Kidney epithelial cell (primary cell): Measurements from ENCODE around the gene WHRN. TPM values are rescaled to one million over a fixed set of nuclear protein-coding genes. Genes with fewer than 3 reads are reported as not detected.

Experiments used
- DNase-seq: peaks from one replicate; pipeline ENCODE4 v3.0.0-alpha.2; 2010; ENCODE audit warnings: low read depth
- H3K27me3 ChIP-seq: 2 replicates; pipeline ENCODE4 v1.6.0; 2011; ENCODE audit warnings: low read length; ENCODE audit not compliant: control insufficient read depth, insufficient read depth
- H3K36me3 ChIP-seq: 2 replicates; pipeline ENCODE4 v1.5.1; 2011; ENCODE audit warnings: low read length; ENCODE audit not compliant: control insufficient read depth, insufficient read depth
- H3K4me3 ChIP-seq: 2 replicates; pipeline ENCODE4 v1.5.1; 2011; ENCODE audit warnings: low read depth, mild to moderate bottlenecking, control low read depth, low read length
- CTCF ChIP-seq: IDR thresholded peaks from 2 replicates; pipeline ENCODE4 v1.5.1; 2011; ENCODE audit warnings: mild to moderate bottlenecking, moderate library complexity, low read length, control low read depth, inconsistent platforms; ENCODE audit not compliant: insufficient read depth, poor library complexity, severe bottlenecking
- total RNA-seq: library from RNA; depleted of rRNA; stranded (reverse); fragments of >200 nt; gene quantifications from 2 replicates; pipeline ENCODE4 v1.2.3, GENCODE V29; 2015

WHRN gene
- total RNA-seq, 1 donor from 2014 or later = 9.2 TPM

GRCh38 chr9:114487607-114488300, 17.5 kb downstream of the WHRN start:
- TF ChIP-seq CTCF = peak; percentile 88
- Histone ChIP-seq H3K27me3 (no peaks in the 10 kb centered on the region), H3K4me3 (no peak overlapping the region), H3K36me3 (no peaks in the 10 kb centered on the region)
- no peak for DNase-seq

- TF ChIP-seq CTCF = no peak
- no peak overlapping the region for H3K4me3 ChIP-seq
- no peaks in the 10 kb centered on the region for H3K27me3 ChIP-seq
- no peak for DNase-seq
- H3K36me3 ChIP-seq = no peaks in the 10 kb centered on the region
These were observed 18.9 kb downstream of the WHRN start for GRCh38 chr9:114486205-114486963.

GRCh38 chr9:114484854-114485443, 20.3 kb downstream of the WHRN start:
- Histone ChIP-seq H3K27me3 (no peaks in the 10 kb centered on the region), H3K4me3 (no peak overlapping the region), H3K36me3 (no peaks in the 10 kb centered on the region)
- TF ChIP-seq CTCF = no peak
- no peak for DNase-seq

- Histone ChIP-seq H3K27me3 (no peaks in the 10 kb centered on the region), H3K4me3 (no peak overlapping the region), H3K36me3 (no peaks in the 10 kb centered on the region)
- TF ChIP-seq CTCF = no peak
- DNase-seq = no peak
These were observed 20.9 kb downstream of the WHRN start for GRCh38 chr9:114484215-114484853.

GRCh38 chr9:114483499-114483898, 21.8 kb downstream of the WHRN start:
- TF ChIP-seq CTCF = no peak
- Histone ChIP-seq H3K27me3 (no peaks in the 10 kb centered on the region), H3K36me3 (no peaks in the 10 kb centered on the region), H3K4me3 (no peak overlapping the region)
- DNase-seq = no peak
